NCI-H1436 (cell line): ENCODE measurements around the gene FAM171A2.
A peak's percentile ranks its signal among the peaks of the same experiment; 100 is the strongest.

Experiments
- DNase-seq: peaks from one replicate; lab custom pipeline; 2025; lab: John Stamatoyannopoulos, UW

The FAM171A2 gene

DNA sequence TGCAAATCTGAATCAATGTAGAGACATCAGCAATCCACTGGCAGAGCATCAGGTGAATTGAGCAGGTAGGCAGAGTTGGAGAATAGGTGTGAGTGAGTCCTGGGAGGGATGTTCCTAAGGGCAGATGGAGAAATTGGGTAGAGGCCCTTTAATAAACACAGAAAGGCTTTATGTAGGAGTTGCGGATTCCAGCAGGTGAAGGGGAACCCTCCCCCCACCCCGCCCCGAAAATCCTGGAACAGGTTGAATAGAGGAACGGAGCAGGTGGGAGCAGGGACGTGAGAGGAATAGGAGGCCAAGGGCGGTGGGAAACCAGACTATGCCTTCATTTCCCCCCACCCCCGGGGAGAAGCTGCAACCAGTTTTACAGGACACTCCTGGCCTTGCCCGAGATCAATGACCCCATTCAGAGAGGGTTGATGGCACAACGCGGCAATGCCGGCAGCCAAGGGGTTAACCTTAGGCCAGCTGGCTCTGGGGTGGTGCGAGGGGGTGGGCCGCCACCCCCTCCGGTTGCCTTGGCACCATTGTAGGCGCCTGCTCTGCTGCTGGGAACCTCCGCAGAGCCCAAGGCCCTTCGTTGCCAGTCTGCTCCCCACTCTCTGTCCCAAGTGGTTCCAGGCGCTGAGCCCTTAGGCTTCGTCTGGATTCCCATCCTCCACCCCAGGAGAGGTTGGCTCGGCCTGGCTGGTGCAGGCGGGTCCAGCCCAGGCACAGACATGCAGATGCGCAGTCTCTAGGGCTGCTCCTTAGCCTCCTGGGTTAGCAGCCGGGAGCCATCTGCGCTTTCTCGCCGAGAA lies 56.1 kb downstream of the FAM171A2 start:
- peak; percentile 66 for DNase-seq

DNA sequence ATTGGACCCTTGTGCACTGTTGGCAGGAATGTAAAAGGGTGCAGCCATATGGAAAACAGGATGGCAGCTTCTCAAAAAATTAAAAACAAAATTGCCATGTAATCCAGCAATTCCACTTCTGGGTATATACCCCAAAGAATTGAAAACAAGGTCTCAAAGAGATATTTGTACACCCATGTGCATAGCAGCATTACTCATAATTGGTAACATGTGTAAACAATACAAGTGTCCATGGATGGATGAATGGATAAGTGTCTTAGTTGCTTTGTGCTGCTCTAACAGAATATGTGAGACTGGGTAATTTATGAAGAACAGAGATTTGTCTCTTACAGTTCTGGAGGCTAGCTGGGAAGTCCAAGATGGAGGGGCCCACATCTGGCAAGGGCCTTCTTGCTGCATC lies 59.0 kb downstream of the FAM171A2 start:
- DNase-seq: no peak
